WTC11 (cell line): ENCODE data around the gene OCRL. TPM values are rescaled to one million over a fixed set of nuclear protein-coding genes. Genes with fewer than 3 reads are reported as not detected.

Experiments used
- ATAC-seq: fragments of 200-7000 bp; cut with Tn5 transposase; 2 replicates; pipeline ENCODE4 v1.10.0; 2021; ENCODE audit warnings: mild to moderate bottlenecking, moderate library complexity
- CTCF ChIA-PET: fragments of 300-600 bp; sonication (Branson Sonifier 250); formaldehyde crosslinking; loops from one replicate; lab custom pipeline; 2021; ENCODE audit warnings: antibody characterized with exemption; lab: Charles Lee
- POLR2A ChIA-PET: fragments of 350-600 bp; sonication (Branson Sonifier 250); formaldehyde crosslinking; loops from one replicate; lab custom pipeline; 2021; ENCODE audit warnings: antibody characterized with exemption; lab: Charles Lee
- DNase-seq: peaks from one replicate; pipeline ENCODE4 v3.0.0; 2021; ENCODE audit warnings: low spot score
- H3K27ac Mint-ChIP-seq: 2 replicates; pipeline ENCODE4 v1.8.0; 2021; ENCODE audit warnings: mixed read lengths
- H3K27me3 Mint-ChIP-seq: 2 replicates; pipeline ENCODE4 v1.8.0; 2021; ENCODE audit warnings: low read depth, mild to moderate bottlenecking, moderate library complexity, mixed read lengths
- H3K36me3 Mint-ChIP-seq: 2 replicates; pipeline ENCODE4 v1.8.0; 2021; ENCODE audit warnings: mixed read lengths
- H3K4me1 Mint-ChIP-seq: 2 replicates; pipeline ENCODE4 v1.8.0; 2022; ENCODE audit warnings: mixed read lengths
- H3K4me3 Mint-ChIP-seq: 2 replicates; pipeline ENCODE4 v1.8.0; 2021; ENCODE audit warnings: mild to moderate bottlenecking, moderate library complexity, mixed read lengths
- H3K9me3 Mint-ChIP-seq: 2 replicates; pipeline ENCODE4 v1.8.0; 2021; ENCODE audit warnings: mixed read lengths
- AFF4 ChIP-seq: sonication (generic); formaldehyde crosslinking; IDR thresholded peaks from 2 replicates; pipeline ENCODE4 v1.8.1; 2023; ENCODE audit warnings: mild to moderate bottlenecking, missing genetic modification reagents, borderline replicate concordance
- AR ChIP-seq: fragments of 250-450 bp; sonication (Bioruptor Pico); IDR thresholded peaks from 2 replicates; pipeline ENCODE4 v1.9.0; 2021; ENCODE audit warnings: mild to moderate bottlenecking
- ATF2 ChIP-seq: sonication (generic); formaldehyde crosslinking; IDR thresholded peaks from 2 replicates; pipeline ENCODE4 v1.8.1; 2022; ENCODE audit warnings: low read depth, missing genetic modification reagents, borderline replicate concordance
- CBFB ChIP-seq: sonication (generic); formaldehyde crosslinking; IDR thresholded peaks from 2 replicates; pipeline ENCODE4 v1.8.1; 2022; ENCODE audit warnings: mild to moderate bottlenecking, low read depth, missing genetic modification reagents
- CTCF ChIP-seq: fragments of 200-600 bp; IDR thresholded peaks from 2 replicates; pipeline ENCODE4 v1.8.0; 2022; ENCODE audit warnings: antibody characterized with exemption
- E2F1 ChIP-seq: sonication (generic); formaldehyde crosslinking; IDR thresholded peaks from 2 replicates; pipeline ENCODE4 v1.8.0; 2022; ENCODE audit warnings: mild to moderate bottlenecking, missing genetic modification reagents
- E2F4 ChIP-seq: sonication (generic); formaldehyde crosslinking; IDR thresholded peaks from 2 replicates; pipeline ENCODE4 v1.8.1; 2022; ENCODE audit warnings: low read depth, mild to moderate bottlenecking, moderate library complexity, missing genetic modification reagents, borderline replicate concordance
- JAZF1 ChIP-seq: fragments of 250-450 bp; sonication (Bioruptor Pico); IDR thresholded peaks from 2 replicates; pipeline ENCODE4 v1.9.0; 2021; ENCODE audit warnings: moderate library complexity, mild to moderate bottlenecking, inconsistent platforms
- MYBL2 ChIP-seq: sonication (generic); formaldehyde crosslinking; IDR thresholded peaks from 2 replicates; pipeline ENCODE4 v1.8.1; 2023; ENCODE audit warnings: mild to moderate bottlenecking, moderate library complexity, missing genetic modification reagents
- NFE2L1 ChIP-seq: sonication (generic); formaldehyde crosslinking; IDR thresholded peaks from 2 replicates; pipeline ENCODE4 v1.8.1; 2023; ENCODE audit warnings: missing genetic modification reagents
- NFYB ChIP-seq: sonication (generic); formaldehyde crosslinking; conservative IDR thresholded peaks from 2 replicates; pipeline ENCODE4 v1.8.0; 2022; ENCODE audit warnings: low read depth, missing genetic modification reagents
- PRDM15 ChIP-seq: sonication (generic); formaldehyde crosslinking; IDR thresholded peaks from 2 replicates; pipeline ENCODE4 v1.8.0; 2022; ENCODE audit warnings: missing genetic modification reagents
- ZNF121 ChIP-seq: sonication (generic); formaldehyde crosslinking; IDR thresholded peaks from 2 replicates; pipeline ENCODE4 v1.8.0; 2023; ENCODE audit warnings: missing genetic modification reagents
- ZNF416 ChIP-seq: fragments of 250-450 bp; sonication (Bioruptor Pico); IDR thresholded peaks from 2 replicates; pipeline ENCODE4 v1.9.0; 2021; ENCODE audit warnings: mild to moderate bottlenecking, inconsistent platforms
- ZNF425 ChIP-seq: fragments of 250-450 bp; sonication (Bioruptor Pico); conservative IDR thresholded peaks from 2 replicates; pipeline ENCODE4 v1.9.0; 2021; ENCODE audit warnings: mild to moderate bottlenecking
- ZSCAN18 ChIP-seq: fragments of 250-450 bp; sonication (Bioruptor Pico); IDR thresholded peaks from 2 replicates; pipeline ENCODE4 v2.1.2; 2022; ENCODE audit warnings: mild to moderate bottlenecking, moderate library complexity
- total RNA-seq: library from RNA; stranded (reverse); gene quantifications from 3 replicates; pipeline ENCODE4 v1.2.3, GENCODE V29; 2021

Gene OCRL
- total RNA-seq, 1 experiment from 2014 or later = 17.4 TPM

GRCh38 chrX:129629837-129630236 lies 89.8 kb downstream of the OCRL start:
- no peak for DNase-seq
- ChIA-PET POLR2A (no interaction called here), CTCF (no interaction called here)
- Mint-ChIP-seq H3K4me3 (no peak overlapping the region), H3K27ac (no peak overlapping the region), H3K4me1 (peaks cover 3% of the 10 kb centered on the region; the same call in 1 of the 2 replicates), H3K9me3 (no peaks in the 10 kb centered on the region), H3K36me3 (no peaks in the 10 kb centered on the region), H3K27me3 (no peaks in the 10 kb centered on the region; the same call in 1 of the 2 replicates)
- TF ChIP-seq AR (CRISPR knock-in tag) (no peak), MYBL2 (no peak), JAZF1 (CRISPR knock-in tag) (no peak), NFE2L1 (CRISPR knock-in tag) (no peak), ZNF416 (CRISPR knock-in tag) (no peak), E2F1 (no peak), ZNF121 (CRISPR knock-in tag) (no peak), AFF4 (CRISPR knock-in tag) (no peak), ZSCAN18 (CRISPR knock-in tag) (no peak), CBFB (CRISPR knock-in tag) (no peak), CTCF (no peak), E2F4 (CRISPR knock-in tag) (no peak), PRDM15 (no peak), NFYB (CRISPR knock-in tag) (no peak), ZNF425 (CRISPR knock-in tag) (no peak), ATF2 (no peak)
- no peak for ATAC-seq
